GM12878 (cell line): ENCODE results near the gene UNC13B. TPM values are rescaled to one million over a fixed set of nuclear protein-coding genes. Genes with fewer than 3 reads are reported as not detected.

ENCODE experiments used
- ATAC-seq: fragments of 200-7000 bp; cut with Tn5 transposase; 3 replicates; pipeline ENCODE4 v1.9.1; 2020; ENCODE audit warnings: mild to moderate bottlenecking, moderate library complexity
- BruUV-seq: library from RNA; stranded (reverse); fragments of 400-500 nt; replicated peaks from 2 replicates; lab custom pipeline; 2021; lab: Mats Ljungman, UMichigan
- CTCF ChIA-PET: fragments of 300-600 bp; sonication (Branson Sonifier 250); formaldehyde crosslinking; extraction: SDS; loops from one replicate; lab custom pipeline; 2021; ENCODE audit warnings: inconsistent platforms; lab: Yijun Ruan, JAX
- POLR2A ChIA-PET: fragments of 350-600 bp; formaldehyde crosslinking; extraction: SDS; loops from one replicate; lab custom pipeline; 2021; ENCODE audit warnings: inconsistent platforms; lab: Charles Lee
- RAD21 ChIA-PET: fragments of 300-600 bp; sonication (Branson Sonifier 250); formaldehyde crosslinking; loops from one replicate; lab custom pipeline; 2023; ENCODE audit warnings: antibody characterized with exemption; ENCODE audit not compliant: unreplicated experiment; lab: Charles Lee
- SMC1A ChIA-PET: fragments of 300-600 bp; sonication (Branson Sonifier 250); formaldehyde crosslinking; loops from one replicate; lab custom pipeline; 2023; ENCODE audit not compliant: unreplicated experiment, uncharacterized antibody; lab: Charles Lee
- DNase-seq: peaks from one replicate; pipeline ENCODE4 v3.0.0-alpha.2; 2011; ENCODE audit warnings: low read depth, low spot score
- FAIRE-seq: peaks from 3 replicates; lab custom pipeline; 2011; peaks lifted over from hg19 to GRCh38; lab: Jason Lieb, UNC
- H2AFZ ChIP-seq: 2 replicates; pipeline ENCODE4 v1.6.0; 2011; ENCODE audit warnings: low read depth, low read length, control low read depth; ENCODE audit not compliant: control insufficient read depth
- H3K27ac ChIP-seq: 2 replicates; pipeline ENCODE4 v1.5.1; 2011; ENCODE audit warnings: control low read depth; ENCODE audit not compliant: control insufficient read depth, insufficient read depth
- H3K27me3 ChIP-seq, 2 experiments: replicated peaks in 1 of 2; 2 replicates each; pipeline versions ENCODE4 v1.6.0 to v1.6.1; 2011; ENCODE audit warnings: low read length in 1 of 2; ENCODE audit not compliant: control insufficient read depth in 2 of 2, insufficient read depth in 2 of 2
- H3K36me3 ChIP-seq, 2 experiments: 2 replicates each; pipeline ENCODE4 v1.5.1; 2011; ENCODE audit warnings: low read length in 1 of 2; ENCODE audit not compliant: control insufficient read depth in 2 of 2, insufficient read depth in 2 of 2
- H3K4me1 ChIP-seq: 2 replicates; pipeline ENCODE4 v1.6.1; 2011; ENCODE audit warnings: mild to moderate bottlenecking, low read length, moderate library complexity, mixed read lengths; ENCODE audit not compliant: control insufficient read depth, insufficient read depth
- H3K4me2 ChIP-seq: 2 replicates; pipeline ENCODE4 v1.6.0; 2011; ENCODE audit warnings: control low read depth; ENCODE audit not compliant: control insufficient read depth, insufficient read depth
- H3K4me3 ChIP-seq: fragments of 200-600 bp; sonication (generic); 2 replicates; pipeline ENCODE4 v1.5.1; 2016
- H3K79me2 ChIP-seq: 2 replicates; pipeline ENCODE4 v1.6.0; 2011; ENCODE audit warnings: low read length; ENCODE audit not compliant: control insufficient read depth, insufficient read depth
- H3K9ac ChIP-seq: 2 replicates; pipeline ENCODE4 v1.8.0; 2011; ENCODE audit warnings: low read length, control low read depth, mixed read lengths; ENCODE audit not compliant: control insufficient read depth, insufficient read depth
- H3K9me3 ChIP-seq: replicated peaks from 3 replicates; pipeline ENCODE4 v1.5.1; 2011; ENCODE audit warnings: mild to moderate bottlenecking, low read length; ENCODE audit not compliant: control insufficient read depth, insufficient read depth
- H4K20me1 ChIP-seq: 2 replicates; pipeline ENCODE4 v1.6.0; 2011; ENCODE audit not compliant: control insufficient read depth, insufficient read depth
- BACH1 ChIP-seq: fragments of 450-650 bp; IDR thresholded peaks from 2 replicates; pipeline ENCODE4 v1.6.1; 2017; ENCODE audit warnings: mild to moderate bottlenecking, borderline replicate concordance
- CBX5 ChIP-seq: sonication (generic); IDR thresholded peaks from 2 replicates; pipeline ENCODE4 v1.6.1; 2016; ENCODE audit warnings: low read depth, moderate library complexity, mild to moderate bottlenecking, inconsistent platforms
- FOS ChIP-seq: IDR thresholded peaks from 3 replicates; pipeline ENCODE4 v1.6.1; 2011; ENCODE audit warnings: borderline replicate concordance; ENCODE audit not compliant: insufficient read length; ENCODE audit errors: extremely low read depth
- IRF4 ChIP-seq: IDR thresholded peaks from 2 replicates; pipeline ENCODE4 v1.6.1; 2011; ENCODE audit warnings: low read depth, low read length
- LARP7 ChIP-seq: fragments of 450-650 bp; IDR thresholded peaks from 2 replicates; pipeline ENCODE4 v1.6.1; 2017; ENCODE audit warnings: mild to moderate bottlenecking
- MAX ChIP-seq: IDR thresholded peaks from 2 replicates; pipeline ENCODE4 v1.6.1; 2012; ENCODE audit warnings: low read depth, low read length, improper control_type of control experiment
- MXI1 ChIP-seq: fragments of 150-350 bp; IDR thresholded peaks from 2 replicates; pipeline ENCODE4 v1.6.1; 2011; ENCODE audit warnings: low read depth, mild to moderate bottlenecking, inconsistent platforms, low read length, improper control_type of control experiment
- MYC ChIP-seq: IDR thresholded peaks from 2 replicates; pipeline ENCODE4 v1.6.1; 2011; ENCODE audit warnings: mild to moderate bottlenecking, low read length, moderate library complexity, inconsistent platforms; ENCODE audit not compliant: insufficient read depth, insufficient replicate concordance, insufficient read length, severe bottlenecking
- NR2C2 ChIP-seq: IDR thresholded peaks from 2 replicates; pipeline ENCODE4 v1.6.1; 2011; ENCODE audit warnings: borderline replicate concordance, low read depth; ENCODE audit not compliant: control insufficient read depth, insufficient read length
- NRF1 ChIP-seq: conservative IDR thresholded peaks from 2 replicates; pipeline ENCODE4 v1.6.1; 2011; ENCODE audit warnings: mild to moderate bottlenecking, low read depth, low read length, improper control_type of control experiment
- RCOR1 ChIP-seq: conservative IDR thresholded peaks from 2 replicates; pipeline ENCODE4 v1.6.1; 2012; ENCODE audit warnings: low read depth, low read length, improper control_type of control experiment
- REST ChIP-seq: IDR thresholded peaks from 2 replicates; pipeline ENCODE4 v1.6.1; 2012; ENCODE audit warnings: mild to moderate bottlenecking, low read depth, low read length
- TBL1XR1 ChIP-seq: IDR thresholded peaks from 2 replicates; pipeline ENCODE4 v1.6.1; 2012; ENCODE audit warnings: low read depth, low read length, improper control_type of control experiment
- ZBTB40 ChIP-seq: fragments of 450-650 bp; IDR thresholded peaks from 2 replicates; pipeline ENCODE4 v1.6.1; 2016; ENCODE audit warnings: mild to moderate bottlenecking, moderate library complexity, borderline replicate concordance
- WGBS: methylation state at CpG from one replicate; pipeline ENCODE4 v1.1.6; 2016; ENCODE audit warnings: low lambda C conversion rate; ENCODE audit not compliant: insufficient replicate concordance, insufficient coverage; ENCODE audit errors: missing lambda C conversion rate; 5-methylcytosine and 5-hydroxymethylcytosine counted together
- in situ Hi-C: fragments of 300-500 bp; cut with MboI; formaldehyde crosslinking; loops from 9 replicates; pipeline ENCODE4 v1.14.3; 2018; ENCODE audit warnings: mixed read lengths
- intact Hi-C: fragments of 100-400 bp; cut with micrococcal nuclease; formaldehyde crosslinking; loops from one replicate; pipeline ENCODE4 v1.14.2; 2022; ENCODE audit not compliant: unreplicated experiment
- polyA plus RNA-seq, 11 experiments: library from polyadenylated mRNA; depleted of rRNA in 4 of 11; unstranded in 6 of 11; stranded (reverse) in 5 of 11; fragments of >200 nt; fragmentation: Nextera tagmentation in 4 of 11; fragmentation: Illumina TruSeq in 1 of 11; extraction: Ambion mirVana in 4 of 11; extraction: Trizol in 1 of 11; gene quantifications; 1 replicate in 1 of 11; 2 replicates in 10 of 11; pipeline versions ENCODE4 v1.2.1 to v1.2.3, GENCODE V29; 2011 to 2016; ENCODE audit warnings: inconsistent platforms in 2 of 11, missing spikeins in 2 of 11, low read depth in 1 of 11
- total RNA-seq, 4 experiments: library from RNA; depleted of rRNA in 3 of 4; stranded (reverse); fragments of >200 nt in 3 of 4; fragmentation: Illumina TruSeq in 1 of 4; extraction: Trizol in 1 of 4; gene quantifications; 2 replicates each; pipeline versions ENCODE4 v1.2.1 to v1.2.3, GENCODE V29; 2013 to 2021

The UNC13B gene
- total and polyA plus RNA-seq, 10 of the 15 experiments (the other 5 are each of a cell fraction or from before 2014, with no cell fraction given) = under 0.01 to 0.42 (median 0.06) TPM; not detected in 4

GRCh38 chr9:35162605-35163315 lies 951 bp downstream of the UNC13B start:
- POLR2A ChIA-PET = no interaction called here
- Histone ChIP-seq H3K27ac (no peak overlapping the region), H3K4me3 (no peak overlapping the region), H2AFZ (peak overlapping the region; percentile 18; the same call in 1 of the 2 replicates), H4K20me1 (no peaks in the 10 kb centered on the region), H3K79me2 (no peaks in the 10 kb centered on the region), H3K9ac (no peak overlapping the region), H3K4me2 (peak overlapping the region; percentile 79; the same call in 1 of the 2 replicates), H3K9me3 (no peaks in the 10 kb centered on the region; the same call in 2 of the 3 replicates), H3K27me3 (no peaks in the 10 kb centered on the region), H3K4me1 (no peaks in the 10 kb centered on the region; the same call in 1 of the 2 replicates), H3K36me3 (no peaks in the 10 kb centered on the region)
- intact Hi-C loops = no loop called here
- no peak; the same call in 2 of the 3 replicates for ATAC-seq
- WGBS = 43% methylated on average over 11 of the region's 11 CpGs
- RAD21 ChIA-PET = no interaction called here
- in situ Hi-C loops = no loop called here
- CTCF ChIA-PET = interaction anchor here (1.0 kb wide), 1 partner anchor 46 kb away, joined by 3 read pairs; no protein-coding TSS in a partner anchor
- BruUV-seq = no TSS peak
- SMC1A ChIA-PET = no interaction called here
- DNase-seq = no peak
- no peak for FAIRE-seq
- TF ChIP-seq NR2C2 (no peak), REST (no peak), TBL1XR1 (no peak), FOS (no peak), NRF1 (no peak), IRF4 (no peak), MYC (no peak), MAX (no peak), RCOR1 (no peak), CBX5 (no peak), MXI1 (no peak), ZBTB40 (no peak), LARP7 (no peak), BACH1 (no peak)
